Measurements from ENCODE around the gene MRPS11.
"Not testable (repeated sequence)": the region's sequence is repeated elsewhere in the genome, so short reads cannot be mapped to it uniquely, and the experiment has no call there.

The MRPS11 gene

DNA sequence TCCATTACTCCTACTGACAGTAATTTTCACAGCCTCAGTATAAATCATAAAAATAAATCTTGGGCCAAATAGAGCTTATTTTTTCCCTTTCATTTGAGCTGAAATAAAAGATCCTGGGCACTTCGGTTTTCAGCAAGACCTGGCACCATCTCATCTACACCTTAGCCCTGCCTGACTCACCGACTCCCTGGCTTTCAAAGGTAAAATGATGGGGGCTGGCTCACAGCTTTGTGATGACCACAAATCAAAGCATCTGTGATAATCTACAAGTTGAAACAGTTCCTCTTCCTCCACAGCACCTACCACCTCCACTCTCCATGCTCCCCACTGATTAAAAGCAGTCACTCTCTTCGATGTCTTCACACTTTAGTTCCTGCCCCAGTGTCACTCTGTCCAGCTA lies 51.4 kb downstream of the MRPS11 start:
- Histone ChIP-seq H3K4me2 (no peak overlapping the region), H3K4me3 (IDR thresholded peaks at IDR 0.05; ENCODE audit: insufficient read depth, low read depth, low read length) (no peak overlapping the region), H3K27ac (no peak overlapping the region), H2AFZ (ENCODE audit: low read depth) (no peak overlapping the region), H3K9ac (no peak overlapping the region), H3K79me2 (ENCODE audit: insufficient read depth, low read depth) (no peaks in the 10 kb centered on the region), H3K27me3 (ENCODE audit: insufficient read depth, low read depth) (no peaks in the 10 kb centered on the region), H3K4me1 (ENCODE audit: low read depth, poor library complexity, severe bottlenecking) (no peaks in the 10 kb centered on the region), H3K36me3 (ENCODE audit: insufficient read depth) (no peaks in the 10 kb centered on the region), H4K20me1 (ENCODE audit: insufficient read depth) (no peaks in the 10 kb centered on the region)
- TF ChIP-seq, protein P1, sequence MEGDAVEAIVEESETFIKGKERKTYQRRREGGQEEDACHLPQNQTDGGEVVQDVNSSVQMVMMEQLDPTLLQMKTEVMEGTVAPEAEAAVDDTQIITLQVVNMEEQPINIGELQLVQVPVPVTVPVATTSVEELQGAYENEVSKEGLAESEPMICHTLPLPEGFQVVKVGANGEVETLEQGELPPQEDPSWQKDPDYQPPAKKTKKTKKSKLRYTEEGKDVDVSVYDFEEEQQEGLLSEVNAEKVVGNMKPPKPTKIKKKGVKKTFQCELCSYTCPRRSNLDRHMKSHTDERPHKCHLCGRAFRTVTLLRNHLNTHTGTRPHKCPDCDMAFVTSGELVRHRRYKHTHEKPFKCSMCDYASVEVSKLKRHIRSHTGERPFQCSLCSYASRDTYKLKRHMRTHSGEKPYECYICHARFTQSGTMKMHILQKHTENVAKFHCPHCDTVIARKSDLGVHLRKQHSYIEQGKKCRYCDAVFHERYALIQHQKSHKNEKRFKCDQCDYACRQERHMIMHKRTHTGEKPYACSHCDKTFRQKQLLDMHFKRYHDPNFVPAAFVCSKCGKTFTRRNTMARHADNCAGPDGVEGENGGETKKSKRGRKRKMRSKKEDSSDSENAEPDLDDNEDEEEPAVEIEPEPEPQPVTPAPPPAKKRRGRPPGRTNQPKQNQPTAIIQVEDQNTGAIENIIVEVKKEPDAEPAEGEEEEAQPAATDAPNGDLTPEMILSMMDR (conservative IDR thresholded peaks at IDR 0.05; ENCODE audit: low read depth, low read length) = no peak

DNA sequence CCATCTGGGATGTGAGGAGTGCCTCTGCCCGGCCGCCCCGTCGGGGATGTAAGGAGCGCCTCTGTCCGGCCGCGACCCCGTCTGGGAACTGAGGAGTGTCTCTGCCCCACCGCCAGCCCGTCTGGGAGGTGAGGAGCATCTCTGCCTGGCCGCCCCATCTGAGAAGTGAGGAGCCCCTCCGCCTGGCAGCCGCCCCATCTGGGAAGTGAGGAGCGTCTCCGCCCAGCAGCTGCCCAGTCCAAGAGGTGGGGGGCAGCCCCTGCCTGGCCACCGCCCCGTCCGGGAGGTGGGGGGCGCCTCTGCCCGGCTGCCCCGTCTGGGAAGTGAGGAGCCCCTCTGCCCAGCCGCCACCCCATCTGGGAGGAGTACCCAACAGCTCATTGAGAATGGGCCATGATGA lies 56.6 kb downstream of the MRPS11 start:
- not testable (repeated sequence) for H2AFZ ChIP-seq (ENCODE audit: low read depth); H3K27me3 ChIP-seq (ENCODE audit: insufficient read depth, low read depth); H3K27ac ChIP-seq; H3K9ac ChIP-seq; H3K4me3 ChIP-seq (IDR thresholded peaks at IDR 0.05; ENCODE audit: insufficient read depth, low read depth, low read length); H4K20me1 ChIP-seq (ENCODE audit: insufficient read depth); H3K36me3 ChIP-seq (ENCODE audit: insufficient read depth); H3K4me1 ChIP-seq (ENCODE audit: low read depth, poor library complexity, severe bottlenecking); H3K4me2 ChIP-seq; H3K79me2 ChIP-seq (ENCODE audit: insufficient read depth, low read depth)

DNA sequence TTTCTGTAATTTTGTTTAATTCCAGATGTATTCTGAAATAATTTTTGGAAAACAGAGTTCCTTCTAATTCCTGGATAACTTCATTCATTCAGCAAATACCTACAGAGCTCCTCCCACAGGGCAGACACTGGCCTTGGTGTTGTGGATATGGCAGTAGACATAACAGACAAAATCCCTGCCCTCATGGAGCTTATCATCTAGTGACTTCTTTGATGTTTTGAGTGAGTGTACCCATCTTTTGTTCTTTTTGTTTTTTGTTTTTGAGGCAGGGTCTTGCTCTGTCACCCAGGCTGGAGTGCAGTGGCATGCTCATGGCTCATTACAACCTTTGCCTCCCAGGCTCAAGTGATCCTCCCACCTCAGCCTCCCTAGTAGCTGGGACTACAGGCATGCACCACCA lies 57.9 kb downstream of the MRPS11 start:
- Histone ChIP-seq H3K27ac (no peak overlapping the region), H3K79me2 (ENCODE audit: insufficient read depth, low read depth) (no peaks in the 10 kb centered on the region), H3K27me3 (ENCODE audit: insufficient read depth, low read depth) (no peaks in the 10 kb centered on the region), H3K4me3 (IDR thresholded peaks at IDR 0.05; ENCODE audit: insufficient read depth, low read depth, low read length) (no peak overlapping the region), H3K4me2 (no peak overlapping the region), H3K9ac (no peak overlapping the region), H4K20me1 (ENCODE audit: insufficient read depth) (no peaks in the 10 kb centered on the region), H3K4me1 (ENCODE audit: low read depth, poor library complexity, severe bottlenecking) (no peaks in the 10 kb centered on the region), H2AFZ (ENCODE audit: low read depth) (no peak overlapping the region), H3K36me3 (ENCODE audit: insufficient read depth) (no peaks in the 10 kb centered on the region)
- TF ChIP-seq, protein P1 (conservative IDR thresholded peaks at IDR 0.05; ENCODE audit: low read depth, low read length) = no peak

DNA sequence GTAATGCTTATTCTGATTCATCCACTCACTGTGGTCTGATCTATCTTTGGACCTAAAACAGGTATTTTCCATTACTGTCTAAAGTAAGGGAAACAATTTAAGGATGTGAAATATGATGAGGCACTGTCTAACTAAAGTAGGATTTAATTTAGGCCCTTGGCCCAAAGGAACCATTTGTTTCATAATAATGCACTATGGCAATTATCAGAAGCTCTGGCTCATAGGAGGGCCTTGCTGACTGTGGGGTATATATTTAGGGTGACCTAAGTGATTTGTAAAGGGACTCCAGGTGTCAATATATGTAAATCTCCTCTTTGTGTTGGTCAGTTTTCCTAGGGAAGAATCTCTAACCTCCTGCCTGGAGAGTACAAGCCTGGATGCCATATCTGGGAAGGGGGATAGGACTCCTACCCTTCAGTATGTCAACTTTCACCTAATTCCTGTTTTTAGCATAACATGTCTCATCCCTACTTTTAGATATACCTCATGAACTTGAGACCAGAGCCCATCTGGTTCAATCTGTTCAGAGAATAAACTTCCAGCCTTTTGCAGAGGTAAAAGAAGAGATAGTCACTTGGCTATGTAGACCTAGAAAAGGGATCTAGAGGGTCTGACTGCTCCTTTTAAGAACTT lies 58.9 kb downstream of the MRPS11 start:
- H3K79me2 ChIP-seq (ENCODE audit: insufficient read depth, low read depth) = no peaks in the 10 kb centered on the region
- H3K27ac ChIP-seq = no peak overlapping the region
- H2AFZ ChIP-seq (ENCODE audit: low read depth) = no peak overlapping the region
- no peaks in the 10 kb centered on the region for H3K27me3 ChIP-seq (ENCODE audit: insufficient read depth, low read depth)
- H4K20me1 ChIP-seq (ENCODE audit: insufficient read depth) = no peaks in the 10 kb centered on the region
- H3K4me1 ChIP-seq (ENCODE audit: low read depth, poor library complexity, severe bottlenecking) = no peaks in the 10 kb centered on the region
- H3K36me3 ChIP-seq (ENCODE audit: insufficient read depth) = no peaks in the 10 kb centered on the region
- TF ChIP-seq, protein P1 (conservative IDR thresholded peaks at IDR 0.05; ENCODE audit: low read depth, low read length) = no peak
- no peak overlapping the region for H3K4me2 ChIP-seq
- H3K9ac ChIP-seq = no peak overlapping the region
- no peak overlapping the region for H3K4me3 ChIP-seq (IDR thresholded peaks at IDR 0.05; ENCODE audit: insufficient read depth, low read depth, low read length)

DNA sequence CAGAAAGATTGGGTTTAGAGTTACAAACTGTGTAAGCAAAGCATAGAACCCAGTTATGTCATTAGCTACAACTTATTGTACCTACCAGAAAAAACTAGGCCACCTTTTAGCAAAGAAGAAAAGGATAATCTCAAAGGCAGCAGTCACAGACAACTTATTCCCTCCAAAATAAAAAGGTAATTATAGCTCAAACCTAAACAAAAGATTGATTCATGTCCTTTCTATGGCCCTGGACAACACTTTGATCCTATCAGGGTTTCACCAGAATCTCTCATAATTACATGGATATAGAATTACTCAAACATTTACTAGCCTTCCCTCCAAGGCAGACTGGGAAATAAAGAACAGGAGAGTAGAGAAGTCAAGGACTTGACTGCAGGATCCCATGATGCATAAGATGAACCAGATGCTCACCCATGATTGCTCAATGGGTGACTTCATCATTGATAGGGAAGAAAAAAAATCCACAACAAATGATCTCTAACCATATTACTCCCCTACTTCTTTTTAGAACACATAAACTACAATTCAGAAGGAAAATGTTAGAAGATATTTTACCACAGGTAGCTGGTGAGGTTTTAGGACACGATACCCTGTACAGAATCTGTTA lies 61.6 kb downstream of the MRPS11 start:
- Histone ChIP-seq H3K4me1 (ENCODE audit: low read depth, poor library complexity, severe bottlenecking) (no peaks in the 10 kb centered on the region), H3K4me2 (no peak overlapping the region), H3K27ac (no peak overlapping the region), H3K9ac (no peak overlapping the region), H3K79me2 (ENCODE audit: insufficient read depth, low read depth) (no peaks in the 10 kb centered on the region), H3K27me3 (ENCODE audit: insufficient read depth, low read depth) (no peaks in the 10 kb centered on the region), H3K36me3 (ENCODE audit: insufficient read depth) (no peaks in the 10 kb centered on the region), H4K20me1 (ENCODE audit: insufficient read depth) (no peaks in the 10 kb centered on the region), H2AFZ (ENCODE audit: low read depth) (no peak overlapping the region), H3K4me3 (IDR thresholded peaks at IDR 0.05; ENCODE audit: insufficient read depth, low read depth, low read length) (no peak overlapping the region)
- TF ChIP-seq, protein P1 (conservative IDR thresholded peaks at IDR 0.05; ENCODE audit: low read depth, low read length) = no peak
